GM21717 (cell line): ENCODE results near the gene CCDC88A.
"Not testable (repeated sequence)": the region's sequence is repeated elsewhere in the genome, so short reads cannot be mapped to it uniquely, and the experiment has no call there.

Source experiments
- ATAC-seq: cut with Tn5 transposase; IDR thresholded peaks from one replicate; pipeline ENCODE4 v1.9.1; 2021; ENCODE audit warnings: mild to moderate bottlenecking, moderate library complexity; ENCODE audit not compliant: unreplicated experiment

The CCDC88A gene

GRCh38 chr2:55241582-55241981 is 178.1 kb downstream of the CCDC88A start:
- ATAC-seq, result not testable (repeated sequence)

DNA sequence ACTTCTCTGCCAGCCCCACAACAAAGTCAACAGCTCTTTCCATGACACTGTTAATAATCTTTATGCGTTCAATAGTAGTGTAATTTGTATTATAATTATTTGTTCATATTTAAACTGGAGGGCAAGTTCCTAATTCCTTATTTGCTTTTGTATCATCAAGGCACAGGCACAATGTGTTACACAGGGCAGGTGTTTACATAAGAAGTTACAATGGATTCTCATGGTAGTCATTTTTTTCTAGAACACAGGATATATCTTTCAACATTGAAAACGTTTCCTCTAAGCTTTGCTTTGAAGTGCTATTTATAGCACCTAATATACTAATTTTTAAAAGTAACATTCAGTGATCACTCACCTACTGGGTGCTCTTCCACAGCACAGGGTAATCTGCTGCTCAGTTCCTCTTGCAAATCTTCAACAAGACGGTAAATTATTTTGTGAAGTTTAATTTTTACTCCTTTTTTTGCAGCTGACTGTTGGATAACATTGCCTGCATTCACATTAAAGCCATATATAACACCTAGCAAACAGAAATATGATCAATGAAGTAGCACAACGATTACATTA is 179.9 kb downstream of the CCDC88A start:
- no peak for ATAC-seq
